DMS114 treated with DMSO at 0.1 percent for 48 hours (cell line): ENCODE results near the gene ZNF764.
"Not testable (repeated sequence)": the region's sequence is repeated elsewhere in the genome, so short reads cannot be mapped to it uniquely, and the experiment has no call there.

Experiments used
- DNase-seq: peaks from one replicate; lab custom pipeline; 2025; ENCODE audit not compliant: unreplicated experiment; lab: John Stamatoyannopoulos, UW

The ZNF764 gene

DNA sequence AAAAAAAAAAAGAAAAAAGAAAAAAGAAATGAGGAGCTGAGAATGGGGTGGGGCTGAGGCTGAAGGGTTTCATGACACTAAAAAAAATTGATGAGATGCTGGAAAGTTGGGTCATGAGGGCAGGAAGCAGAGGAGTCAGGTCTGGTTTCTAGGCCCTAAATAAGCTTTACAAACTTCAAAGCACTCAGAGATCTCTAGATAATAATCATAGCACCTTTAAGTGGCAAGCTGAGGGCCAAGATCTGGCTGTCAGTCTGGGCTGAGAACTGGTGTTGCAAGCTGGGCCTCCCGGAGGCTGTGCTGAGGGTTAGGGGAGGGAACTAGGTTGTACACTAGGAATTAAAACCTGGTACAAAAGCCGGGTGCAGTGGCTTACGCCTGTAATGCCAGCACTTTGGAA is 6.4 kb downstream of the ZNF764 start:
- no peak for DNase-seq

DNA sequence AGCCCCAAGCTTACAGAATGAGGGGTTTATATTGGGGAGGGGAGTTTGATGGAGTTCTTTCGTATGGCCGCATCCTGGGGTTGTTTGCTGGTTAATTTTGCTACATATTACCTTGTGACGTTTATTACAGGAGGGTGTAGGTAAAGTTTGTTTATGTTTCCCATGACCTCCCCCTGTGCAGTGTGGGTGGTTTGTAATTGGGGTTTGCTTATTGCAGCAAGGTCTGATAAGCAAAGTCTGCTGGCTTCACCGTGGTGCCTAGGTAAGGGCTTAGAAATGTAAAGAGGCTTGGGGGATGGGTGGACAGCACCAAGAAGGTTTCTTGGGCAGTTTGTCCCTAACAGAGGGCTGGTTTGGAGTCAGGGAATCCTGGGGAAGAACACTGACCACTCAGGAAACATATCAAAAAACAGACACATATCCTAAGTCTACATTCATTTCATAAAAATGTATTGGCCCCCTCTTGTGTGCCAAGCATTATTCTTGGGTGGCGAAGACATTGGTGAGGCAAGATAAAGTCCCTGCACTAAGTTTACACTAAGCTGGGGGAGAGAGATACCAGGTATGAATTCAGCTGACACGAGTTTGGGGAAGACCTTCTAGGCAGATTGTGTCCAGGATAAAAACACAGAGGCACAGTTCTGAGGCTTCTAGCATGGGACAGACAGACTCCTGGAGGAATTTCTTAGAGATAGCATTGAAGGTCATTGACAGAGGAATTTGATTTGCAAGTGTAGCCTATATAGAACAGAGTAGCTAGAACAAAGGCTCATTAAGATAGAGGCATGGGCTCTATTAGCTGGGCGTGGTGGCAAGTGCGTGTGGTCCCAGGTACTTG is 9.5 kb downstream of the ZNF764 start:
- DNase-seq, result no peak

DNA sequence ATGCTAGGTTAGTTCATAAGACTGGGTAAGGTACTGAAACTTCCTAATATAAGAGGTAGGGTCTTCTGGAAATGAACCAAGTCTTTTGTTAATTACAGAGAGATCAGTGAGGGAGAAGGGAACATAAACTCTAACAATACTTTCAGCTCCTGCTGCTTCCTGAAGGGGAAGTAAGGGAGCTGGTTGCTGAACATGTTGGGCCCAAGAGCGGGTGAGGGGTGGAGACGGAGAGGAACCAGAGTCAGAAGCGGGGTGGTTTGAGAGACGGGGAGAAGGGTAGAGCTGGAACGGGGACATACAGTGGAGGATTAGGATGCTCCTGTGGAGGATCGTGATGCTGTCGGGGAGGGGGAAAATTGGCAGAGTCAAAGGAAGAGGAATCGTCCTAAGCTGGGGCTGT is 12.1 kb downstream of the ZNF764 start:
- DNase-seq, result no peak

GRCh38 chr16:30543067-30543466 is 15.1 kb downstream of the ZNF764 start:
- DNase-seq, result no peak

GRCh38 chr16:30541502-30542329 is 16.5 kb downstream of the ZNF764 start:
- no peak for DNase-seq

DNA sequence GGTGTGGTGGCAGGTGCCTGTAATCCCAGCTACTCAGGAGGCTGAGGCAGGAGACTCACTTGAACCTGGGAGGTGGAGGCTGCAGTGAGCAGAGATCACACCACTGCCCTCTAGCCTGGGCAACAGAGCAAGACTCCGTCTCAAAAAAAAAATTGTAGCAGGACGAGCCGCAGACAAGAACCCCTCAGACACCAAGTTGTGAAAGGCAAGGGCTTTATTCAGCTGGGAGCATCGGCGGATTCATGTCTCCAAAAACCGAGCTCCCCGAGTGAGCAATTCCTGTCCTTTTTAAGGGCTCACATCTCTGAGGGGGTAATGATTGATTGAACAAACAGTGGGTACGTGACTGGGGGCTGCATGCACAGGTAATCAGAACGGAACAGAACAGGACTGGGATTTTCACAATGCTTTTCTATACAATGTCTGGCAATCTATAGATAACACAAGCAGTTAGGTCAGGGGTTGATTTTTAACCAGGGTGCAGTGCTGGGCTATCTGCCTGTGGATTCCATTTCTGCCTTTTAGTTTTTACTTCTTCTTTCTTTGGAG is 17.2 kb downstream of the ZNF764 start:
- DNase-seq, result not testable (repeated sequence)

DNA sequence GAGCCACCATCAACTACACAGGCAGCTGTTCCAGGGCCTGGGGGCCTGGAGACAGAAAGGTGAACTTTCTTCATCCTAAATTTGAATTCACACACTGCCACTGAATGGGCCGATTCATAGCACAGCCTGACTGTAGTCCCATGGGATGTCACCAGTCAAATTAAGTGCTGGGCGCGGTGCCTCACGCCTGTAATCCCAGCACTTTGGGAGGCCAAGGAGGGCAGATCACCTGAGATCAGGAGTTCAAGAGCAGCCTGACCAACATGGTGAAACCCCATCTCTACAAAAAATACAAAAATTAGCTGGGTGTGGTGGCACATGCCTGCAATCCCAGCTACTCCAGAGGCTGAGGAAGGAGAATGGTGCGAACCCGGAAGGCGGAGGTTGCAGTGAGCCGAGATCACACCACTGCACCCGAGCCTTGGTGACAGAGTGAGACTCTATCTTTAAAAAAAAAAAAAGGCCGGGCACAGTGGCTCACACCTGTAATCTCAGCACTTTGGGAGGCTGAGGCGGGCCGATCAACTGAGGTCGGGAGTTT is 18.1 kb downstream of the ZNF764 start:
- not testable (repeated sequence) for DNase-seq

DNA sequence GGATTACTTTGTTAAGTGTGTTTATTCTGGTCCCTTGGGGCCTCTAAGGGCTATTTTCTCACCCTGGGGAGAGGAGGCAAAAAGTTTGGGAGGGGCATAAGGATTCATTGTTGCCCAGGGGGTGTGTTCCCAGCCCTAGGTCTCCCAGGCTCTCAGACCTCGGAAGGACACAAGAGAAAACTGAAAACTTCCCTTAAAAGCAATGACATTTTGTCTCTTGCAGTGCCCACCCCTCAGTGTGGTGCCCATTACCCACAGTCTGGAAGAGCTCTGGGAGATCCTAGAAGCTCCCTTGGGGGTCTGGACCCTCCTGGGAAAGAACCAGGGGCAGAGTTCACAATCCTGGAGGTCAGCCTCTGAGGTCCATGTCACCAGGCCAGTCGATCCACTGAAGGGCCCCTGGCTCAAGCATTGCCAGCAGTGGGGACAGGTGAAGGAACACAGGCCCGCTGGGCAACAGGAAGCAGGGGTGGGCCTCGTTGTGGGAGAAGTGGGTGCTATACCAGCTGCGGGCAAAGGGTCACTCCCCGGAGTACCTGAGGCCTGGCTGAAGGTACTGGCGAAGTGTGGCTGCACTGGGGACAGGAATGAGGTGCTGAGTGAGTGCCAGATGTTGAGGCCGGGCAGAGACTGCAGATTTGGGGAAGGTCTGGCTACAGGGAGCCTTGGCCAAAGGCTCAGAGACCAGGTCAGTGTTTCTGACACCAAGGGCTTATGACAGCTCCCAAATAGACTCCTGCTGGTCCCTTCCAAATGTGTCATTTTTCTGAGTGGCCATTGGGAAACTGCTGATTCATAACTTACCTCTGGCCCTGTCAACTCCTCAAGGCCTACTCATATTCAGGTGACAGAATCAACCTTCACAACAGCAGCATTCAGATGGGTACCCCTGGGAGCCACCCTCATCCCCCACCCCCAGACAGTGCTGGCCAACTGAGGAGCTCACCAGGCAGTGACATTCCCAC is 18.9 kb downstream of the ZNF764 start:
- no peak for DNase-seq

DNA sequence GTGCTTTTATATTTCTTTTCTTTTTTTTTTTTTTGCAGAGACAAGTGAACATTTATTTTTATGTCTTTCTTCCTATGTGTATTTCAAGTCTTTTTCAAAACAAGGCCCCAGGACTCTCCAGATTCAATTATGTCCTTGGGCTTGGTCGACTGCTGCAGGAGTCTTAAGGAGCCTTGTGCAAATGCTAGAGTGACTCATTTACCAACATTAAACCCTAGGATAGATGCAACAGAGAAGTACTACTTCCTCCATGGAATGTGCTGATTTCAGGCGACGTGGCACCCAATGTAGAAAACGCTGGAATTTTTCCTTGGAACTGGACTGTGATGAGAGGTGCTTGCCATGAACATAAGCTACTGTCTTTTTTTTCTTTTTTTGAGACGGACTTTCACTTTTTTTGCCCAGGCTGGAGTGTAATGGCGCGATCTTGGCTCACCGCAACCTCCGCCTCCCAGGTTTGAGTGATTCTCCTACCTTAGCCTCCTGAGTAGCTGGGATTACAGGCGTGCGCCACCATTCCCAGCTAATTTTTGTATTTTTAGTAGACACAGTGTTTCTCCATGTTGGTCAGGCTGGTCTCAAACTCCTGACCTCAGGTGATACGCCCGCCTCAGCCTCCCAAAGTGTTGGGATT is 21.7 kb downstream of the ZNF764 start:
- not testable (repeated sequence) for DNase-seq

GRCh38 chr16:30535777-30536190 is 22.4 kb downstream of the ZNF764 start:
- peak; percentile 37 for DNase-seq

GRCh38 chr16:30535106-30535776 is 22.9 kb downstream of the ZNF764 start:
- DNase-seq, result peak; percentile 54

DNA sequence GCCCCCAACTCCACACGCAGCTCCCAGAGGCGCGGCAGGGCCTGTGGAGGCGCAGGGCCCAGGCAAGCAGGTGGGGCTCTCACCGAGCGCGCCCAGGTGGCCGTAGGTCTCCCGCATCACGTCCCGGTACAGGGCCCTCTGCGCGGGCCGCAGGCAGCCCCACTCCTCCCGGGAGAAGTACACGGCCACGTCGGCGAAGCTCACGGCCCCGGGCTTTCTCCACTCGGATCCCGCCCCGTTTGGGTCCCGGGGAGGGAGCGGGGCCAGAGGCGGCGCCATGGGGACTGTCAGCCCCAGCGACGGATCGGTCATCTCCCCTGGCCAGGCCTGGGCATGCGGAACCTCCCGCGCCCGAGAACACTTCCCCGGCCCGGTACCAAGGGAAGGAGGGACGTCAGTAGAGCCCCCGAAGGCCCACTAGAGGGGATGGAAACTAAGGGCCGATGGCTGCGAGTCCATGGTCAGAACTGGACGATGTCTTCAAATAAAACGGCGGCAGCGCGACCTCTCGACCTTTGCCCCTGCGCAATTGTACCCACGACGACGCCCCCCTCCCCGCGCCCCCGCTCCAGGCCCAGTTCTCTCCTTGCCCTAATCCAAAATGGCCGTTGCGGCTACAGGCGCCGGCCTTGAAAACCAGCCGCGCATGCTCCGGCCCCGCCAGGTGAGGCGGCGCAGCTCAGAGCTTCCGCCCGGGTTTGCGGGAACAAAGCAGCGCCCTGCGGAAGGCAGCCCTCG is 23.6 kb downstream of the ZNF764 start, which contains the start of gene ZNF747:
Gene ZNF747, minus strand, starts transcription at position 491 of the 738 bp plus-strand sequence. Its CDS starts 179 bp downstream, at position 312.
- peak; percentile 56 for DNase-seq

DNA sequence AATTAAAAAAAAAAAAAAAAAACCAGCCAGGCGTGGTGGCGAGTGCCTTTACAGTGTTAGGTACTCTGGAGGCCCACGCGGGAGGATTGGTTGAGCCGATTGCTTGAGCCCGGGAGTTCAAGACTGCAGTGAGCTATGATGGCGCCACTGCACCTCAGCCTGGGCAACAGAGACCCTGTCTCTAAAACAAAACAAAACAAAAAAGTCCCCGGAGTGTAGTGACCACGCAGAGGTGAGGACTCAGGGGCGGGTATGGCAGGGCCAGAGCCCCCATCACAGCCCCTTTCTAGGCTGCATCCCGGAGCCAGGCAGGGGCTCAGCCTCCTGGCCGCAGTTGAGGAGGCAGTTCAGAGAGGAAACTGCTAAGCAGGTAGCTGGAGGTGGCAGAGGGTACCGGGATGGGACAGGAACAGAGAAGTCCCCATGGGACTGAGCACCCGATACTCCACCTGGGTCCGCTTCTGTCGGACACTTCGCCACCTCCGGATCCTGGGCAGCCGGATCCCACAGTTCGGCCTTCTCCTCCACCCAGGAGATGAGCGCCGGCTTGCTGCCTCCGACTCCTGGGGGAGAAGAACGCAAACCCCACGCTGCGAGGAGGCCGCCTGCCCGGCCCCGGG is 24.3 kb downstream of the ZNF764 start:
- DNase-seq, result no peak

- DNase-seq, result no peak
These were observed 25.0 kb downstream of the ZNF764 start for GRCh38 chr16:30533146-30533522.

- no peak for DNase-seq
These were observed 25.7 kb downstream of the ZNF764 start for GRCh38 chr16:30532285-30533145.

- no peak for DNase-seq
These were observed 27.8 kb downstream of the ZNF764 start for GRCh38 chr16:30530163-30531037.
